NCI-H2227 treated with DMSO at 0.1 percent for 48 hours (cell line): ENCODE results near the gene ZNF764.
A peak's percentile ranks its signal among the peaks of the same experiment; 100 is the strongest.
"Not testable (repeated sequence)": the region's sequence is repeated elsewhere in the genome, so short reads cannot be mapped to it uniquely, and the experiment has no call there.

Experiments
- DNase-seq: peaks from one replicate; lab custom pipeline; 2025; lab: John Stamatoyannopoulos, UW

Gene ZNF764

GRCh38 chr16:30557957-30558788 is at the start of gene ZNF764:
ZNF764 (minus strand) TSS chr16:30558374; CDS start chr16:30558182, 192 bp downstream.
- DNase-seq: peak; percentile 97

- DNase-seq: no peak
These were observed 47.8 kb upstream of the ZNF764 start for GRCh38 chr16:30606004-30606403.

GRCh38 chr16:30605158-30605557 is 47.0 kb upstream of the ZNF764 start:
- no peak for DNase-seq

- no peak for DNase-seq
These were observed 46.3 kb upstream of the ZNF764 start for GRCh38 chr16:30604316-30604947.

GRCh38 chr16:30603945-30604315 is 45.8 kb upstream of the ZNF764 start:
- DNase-seq: no peak

GRCh38 chr16:30602616-30603277 is 44.6 kb upstream of the ZNF764 start:
- no peak for DNase-seq

- no peak for DNase-seq
These were observed 43.8 kb upstream of the ZNF764 start for GRCh38 chr16:30601966-30602365.

GRCh38 chr16:30600929-30601328 is 42.8 kb upstream of the ZNF764 start:
- DNase-seq: no peak

GRCh38 chr16:30600215-30600614 is 42.0 kb upstream of the ZNF764 start:
- DNase-seq: no peak

GRCh38 chr16:30592871-30593270 is 34.7 kb upstream of the ZNF764 start:
- DNase-seq: no peak

- not testable (repeated sequence) for DNase-seq
These were observed 32.7 kb upstream of the ZNF764 start for GRCh38 chr16:30590869-30591268.

GRCh38 chr16:30589582-30589981 is 31.4 kb upstream of the ZNF764 start:
- DNase-seq: not testable (repeated sequence)

GRCh38 chr16:30588651-30589050 is 30.5 kb upstream of the ZNF764 start:
- no peak for DNase-seq

- DNase-seq: peak; percentile 96
These were observed 27.4 kb upstream of the ZNF764 start, which contains the start of gene ZNF785 for GRCh38 chr16:30585400-30586191. ZNF785 (minus strand) TSS chr16:30585697; CDS start chr16:30585611, 86 bp downstream.

GRCh38 chr16:30585022-30585399 is 26.8 kb upstream of the ZNF764 start:
- peak; percentile 37 for DNase-seq

- DNase-seq: no peak
These were observed 24.6 kb upstream of the ZNF764 start for GRCh38 chr16:30582611-30583340.

- DNase-seq: no peak
These were observed 23.3 kb upstream of the ZNF764 start for GRCh38 chr16:30581457-30581856.

GRCh38 chr16:30574678-30575077 is 16.5 kb upstream of the ZNF764 start:
- no peak for DNase-seq

- peak; percentile 98 for DNase-seq
These were observed 13.5 kb upstream of the ZNF764 start, which contains the start of gene ZNF688 for GRCh38 chr16:30571445-30572322. ZNF688 (minus strand) TSS chr16:30571714; CDS start chr16:30571629, 85 bp downstream.
